Middle frontal gyrus (tissue), 1 donor: Measurements from ENCODE around the gene S100A16.
"Not testable (repeated sequence)": the region's sequence is repeated elsewhere in the genome, so short reads cannot be mapped to it uniquely, and the experiment has no call there.

Experiments
- DNase-seq: peaks from one replicate; pipeline ENCODE4 v3.0.0-alpha.2; 2015; ENCODE audit warnings: low spot score; ENCODE audit errors: extremely low spot score

Gene S100A16

DNA sequence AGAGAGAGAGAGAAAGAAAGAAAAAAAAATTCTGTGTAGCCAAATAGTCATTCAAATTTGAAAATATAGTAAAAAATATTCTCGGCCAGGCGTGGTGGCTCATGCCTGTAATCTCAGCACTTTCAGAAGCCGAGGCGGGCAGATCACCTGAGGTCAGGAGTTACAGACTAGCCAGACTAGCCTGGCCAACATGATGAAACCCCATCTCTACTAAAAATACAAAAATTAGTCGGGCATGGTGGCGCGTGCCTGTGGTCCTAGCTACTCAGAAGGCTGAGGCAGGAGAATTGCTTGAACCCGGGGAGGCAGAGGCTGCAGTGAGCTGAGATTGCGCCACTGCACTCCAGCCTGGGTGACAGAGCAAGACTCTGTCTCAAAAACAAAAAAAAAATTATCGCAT lies 24.9 kb downstream of the S100A16 start:
- not testable (repeated sequence) for DNase-seq

DNA sequence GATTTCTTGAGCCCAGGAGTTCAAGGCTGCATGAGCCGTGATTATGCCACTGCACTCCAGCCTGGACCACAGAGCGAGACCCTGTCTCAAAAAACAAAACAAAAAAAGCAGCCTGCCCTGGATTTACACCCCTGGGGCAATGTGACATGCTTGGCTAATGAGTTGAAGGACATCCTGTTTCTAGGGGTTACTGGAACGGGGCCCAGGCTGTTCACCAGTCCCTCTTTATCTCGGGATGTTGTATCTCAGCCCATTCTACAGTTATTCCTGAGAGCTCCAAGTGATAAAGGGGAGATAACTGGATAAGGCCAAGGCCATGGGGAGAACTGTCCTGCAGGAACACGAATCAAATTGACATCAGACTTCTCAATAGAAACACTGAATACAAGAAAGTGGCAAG lies 25.6 kb downstream of the S100A16 start:
- DNase-seq: no peak

DNA sequence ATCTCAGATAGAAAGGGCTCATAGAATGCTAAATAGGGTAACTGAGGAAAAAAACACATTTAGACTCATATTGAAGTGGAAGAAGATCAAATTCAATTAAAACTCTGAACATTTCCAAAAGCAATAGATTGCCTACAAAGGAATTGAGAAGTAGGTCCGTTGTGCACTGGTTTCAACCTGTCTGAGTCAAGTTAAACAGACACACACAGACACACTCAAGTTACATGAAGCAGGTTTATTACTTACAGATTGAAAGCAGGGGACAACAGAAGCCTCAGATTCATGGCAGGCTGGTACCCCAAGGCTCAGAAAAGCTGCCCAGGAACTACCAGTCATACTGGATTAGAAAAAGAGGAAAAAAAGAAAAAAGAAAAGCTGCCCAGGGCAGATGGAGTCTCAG lies 26.6 kb downstream of the S100A16 start:
- no peak for DNase-seq

DNA sequence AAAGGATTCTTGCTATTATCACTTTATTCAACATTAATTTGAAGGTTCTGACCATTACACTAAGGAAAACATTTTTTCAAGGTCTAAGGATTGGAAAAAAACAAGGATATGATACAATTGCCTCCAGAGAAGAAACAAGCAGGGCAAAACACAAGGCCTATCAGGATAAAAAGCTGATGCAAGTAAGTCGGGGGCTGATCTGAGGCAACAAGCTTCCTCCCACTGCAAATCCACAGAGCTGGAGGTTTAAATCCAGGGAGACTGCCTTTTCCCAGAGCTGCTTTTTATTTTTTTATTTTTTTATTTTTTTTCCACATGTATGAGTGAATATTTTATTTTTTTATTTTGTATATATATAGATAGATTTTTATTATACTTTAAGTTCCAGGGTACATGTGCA lies 27.9 kb downstream of the S100A16 start:
- no peak for DNase-seq

DNA sequence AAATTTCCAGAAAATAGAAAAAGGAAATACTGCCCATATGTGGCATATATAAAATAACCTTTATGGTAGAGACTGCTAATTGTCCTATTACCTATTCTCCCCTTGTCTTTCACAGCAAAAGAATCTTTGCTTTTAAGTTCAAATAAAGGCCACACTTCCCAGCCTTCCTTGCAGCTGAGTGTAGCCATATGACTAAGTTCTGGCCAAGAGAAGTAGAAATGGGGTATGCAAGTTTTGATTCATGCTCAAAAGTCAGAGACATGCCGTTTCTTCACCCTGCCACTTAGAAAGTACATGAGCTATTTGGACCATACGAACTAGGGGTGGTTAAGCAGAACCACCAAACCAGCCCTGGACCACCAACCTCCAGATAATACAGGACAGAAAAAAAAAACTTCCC lies 29.0 kb downstream of the S100A16 start:
- DNase-seq: no peak

DNA sequence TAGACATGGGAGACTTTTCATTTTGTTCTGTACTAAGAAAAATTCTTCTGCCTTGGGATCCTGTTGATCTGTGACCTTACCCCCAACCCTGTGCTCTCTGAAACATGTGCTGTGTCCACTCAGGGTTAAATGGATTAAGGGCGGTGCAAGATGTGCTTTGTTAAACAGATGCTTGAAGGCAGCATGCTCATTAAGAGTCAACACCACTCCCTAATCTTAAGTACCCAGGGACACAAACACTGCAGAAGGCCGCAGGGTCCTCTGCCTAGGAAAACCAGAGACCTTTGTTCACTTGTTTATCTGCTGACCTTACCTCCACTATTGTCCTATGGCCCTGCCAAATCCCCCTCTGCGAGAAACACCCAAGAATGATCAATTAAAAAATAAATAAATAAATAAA lies 29.4 kb downstream of the S100A16 start:
- not testable (repeated sequence) for DNase-seq

DNA sequence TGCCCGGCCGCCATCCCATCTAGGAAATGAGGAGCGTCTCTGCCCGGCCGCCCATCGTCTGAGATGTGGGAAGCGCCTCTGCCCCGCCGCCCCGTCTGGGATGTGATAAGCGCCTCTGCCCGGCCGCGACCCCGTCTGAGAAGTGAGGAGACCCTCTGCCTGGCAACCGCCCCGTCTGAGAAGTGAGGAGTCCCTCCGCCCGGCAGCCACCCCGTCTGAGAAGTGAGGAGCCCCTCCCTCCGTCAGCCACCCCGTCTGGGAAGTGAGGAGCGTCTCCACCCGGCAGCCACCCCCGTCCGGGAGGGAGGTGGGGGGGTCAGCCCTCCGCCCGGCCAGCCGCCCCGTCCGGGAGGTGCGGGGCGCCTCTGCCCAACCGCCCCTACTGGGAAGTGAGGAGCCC lies 30.1 kb downstream of the S100A16 start:
- not testable (repeated sequence) for DNase-seq

DNA sequence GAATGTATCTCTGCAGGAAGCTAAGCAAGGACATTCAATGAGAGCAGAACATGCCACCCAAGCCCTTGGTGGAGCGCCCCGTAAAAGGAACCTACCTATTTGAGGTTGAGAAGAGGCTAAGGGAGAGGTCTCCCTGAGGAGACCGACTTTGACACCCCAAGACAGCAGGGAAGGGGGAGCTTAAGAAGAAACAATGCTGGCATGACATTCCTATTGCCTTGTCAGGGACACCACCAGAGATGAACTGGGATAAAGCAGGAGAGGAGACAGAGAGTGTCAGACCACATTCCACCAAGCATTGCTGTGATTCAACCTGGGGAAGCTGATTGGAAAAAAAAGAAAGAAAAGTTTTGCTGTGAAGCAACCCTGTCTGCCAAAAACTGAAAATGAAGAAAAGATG lies 34.0 kb downstream of the S100A16 start:
- no peak for DNase-seq

DNA sequence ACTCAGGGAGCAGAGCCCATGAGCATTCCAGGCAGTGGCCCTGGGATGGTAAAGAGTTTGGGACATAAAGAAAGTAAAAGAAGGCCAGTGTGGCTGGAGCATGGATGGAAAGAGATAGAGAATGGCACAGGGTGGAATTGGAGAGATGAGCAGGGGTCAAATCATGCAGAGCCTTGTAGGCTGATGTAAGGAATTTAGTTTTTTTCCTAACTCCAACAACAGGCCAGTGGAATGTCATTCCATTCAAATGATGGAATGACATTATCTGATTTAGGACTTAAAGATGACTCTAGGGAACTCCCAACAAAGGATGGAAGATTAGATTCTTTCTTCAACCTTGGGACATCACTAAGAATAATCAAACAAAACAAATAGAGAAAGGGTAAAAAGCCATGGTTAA lies 34.4 kb downstream of the S100A16 start:
- no peak for DNase-seq

DNA sequence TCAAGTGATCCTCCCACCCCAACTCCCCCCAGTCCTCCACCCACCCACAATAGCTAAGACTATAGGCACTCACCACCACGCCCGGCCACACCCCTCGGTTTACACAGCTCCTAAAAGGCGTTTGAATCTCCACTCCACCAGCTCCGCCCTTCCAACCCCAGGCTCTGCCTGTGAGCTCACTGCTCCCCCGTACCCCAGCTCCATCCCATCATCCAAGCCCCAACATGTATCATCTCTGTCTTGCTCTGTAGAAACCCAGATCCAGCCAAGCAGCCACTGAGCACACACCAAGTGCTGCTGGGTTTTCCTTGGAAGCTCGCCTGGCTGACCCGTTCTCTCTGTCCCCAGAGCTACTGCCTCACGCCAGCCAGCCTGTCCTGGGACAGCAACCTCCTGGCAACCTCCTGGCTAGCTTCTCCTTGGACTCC lies 35.3 kb downstream of the S100A16 start:
- no peak for DNase-seq

DNA sequence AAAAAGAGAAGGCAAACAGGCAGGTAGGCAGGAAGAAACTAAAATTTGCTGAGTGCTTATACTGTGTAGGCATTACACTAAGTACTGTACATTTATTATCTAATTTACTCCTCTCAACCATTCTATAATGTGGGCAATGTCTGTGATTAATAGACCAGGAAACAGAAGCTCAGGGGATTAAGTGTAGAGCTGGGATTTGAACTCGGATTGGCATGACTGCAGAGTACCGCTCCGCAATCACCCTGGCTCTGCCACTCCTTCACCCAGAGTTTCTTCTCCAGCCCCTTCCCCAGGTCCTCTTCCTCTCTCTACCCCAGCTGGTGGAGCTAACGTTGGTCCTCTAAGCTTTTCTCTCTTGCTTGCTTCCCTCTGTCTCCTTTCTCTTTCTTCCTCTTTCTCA lies 35.8 kb downstream of the S100A16 start:
- no peak for DNase-seq

DNA sequence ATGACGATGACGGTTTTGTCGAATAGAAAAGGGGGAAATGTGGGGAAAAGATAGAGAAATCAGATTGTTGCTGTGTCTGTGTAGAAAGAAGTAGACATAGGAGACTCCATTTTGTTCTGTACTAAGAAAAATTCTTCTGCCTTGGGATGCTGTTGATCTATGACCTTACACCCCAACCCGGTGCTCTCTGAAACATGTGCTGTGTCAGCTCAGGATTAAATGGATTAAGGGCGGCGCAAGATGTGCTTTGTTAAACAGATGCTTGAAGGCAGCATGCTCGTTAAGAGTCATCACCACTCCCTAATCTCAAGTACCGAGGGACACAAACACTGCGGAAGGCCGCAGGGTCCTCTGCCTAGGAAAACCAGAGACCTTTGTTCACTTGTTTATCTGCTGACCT lies 37.4 kb downstream of the S100A16 start:
- DNase-seq: not testable (repeated sequence)

DNA sequence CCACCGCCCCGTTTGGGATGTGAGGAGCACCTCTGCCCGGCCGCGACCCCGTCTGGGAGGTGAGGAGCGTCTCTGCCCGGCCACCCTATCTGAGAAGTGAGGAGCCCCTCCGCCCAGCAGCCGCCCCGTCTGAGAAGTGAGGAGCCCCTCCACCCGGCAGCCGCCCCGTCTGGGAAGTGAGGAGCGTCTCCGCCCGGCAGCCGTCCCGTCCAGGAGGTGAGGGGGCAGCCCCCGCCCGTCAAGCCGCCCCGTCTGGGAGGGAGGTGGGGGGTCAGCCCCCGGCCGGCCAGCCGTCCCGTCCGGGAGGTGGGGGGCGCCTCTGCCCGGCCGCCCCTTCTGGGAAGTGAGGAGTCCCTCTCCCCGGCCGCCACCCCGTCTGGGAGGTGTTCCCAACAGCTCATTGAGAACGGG lies 37.9 kb downstream of the S100A16 start:
- not testable (repeated sequence) for DNase-seq

DNA sequence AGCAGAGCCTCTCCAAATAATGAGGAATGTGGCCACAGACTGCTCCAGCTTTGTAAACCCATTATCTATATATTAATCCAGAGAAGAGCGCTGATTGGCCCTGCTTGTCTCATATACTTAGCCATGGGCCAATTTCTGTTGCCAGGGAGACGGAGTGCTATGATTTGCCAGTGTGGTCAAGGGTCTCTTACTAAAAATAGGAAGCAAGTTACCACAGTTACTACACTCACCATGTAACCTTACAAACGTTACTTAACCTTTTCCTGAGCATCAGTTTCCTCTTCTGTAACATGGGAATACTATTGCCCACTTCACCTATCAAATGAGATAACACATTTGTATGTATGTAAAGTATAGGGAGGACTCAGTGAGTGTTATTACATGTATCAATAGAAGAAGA lies 39.6 kb downstream of the S100A16 start:
- no peak for DNase-seq

DNA sequence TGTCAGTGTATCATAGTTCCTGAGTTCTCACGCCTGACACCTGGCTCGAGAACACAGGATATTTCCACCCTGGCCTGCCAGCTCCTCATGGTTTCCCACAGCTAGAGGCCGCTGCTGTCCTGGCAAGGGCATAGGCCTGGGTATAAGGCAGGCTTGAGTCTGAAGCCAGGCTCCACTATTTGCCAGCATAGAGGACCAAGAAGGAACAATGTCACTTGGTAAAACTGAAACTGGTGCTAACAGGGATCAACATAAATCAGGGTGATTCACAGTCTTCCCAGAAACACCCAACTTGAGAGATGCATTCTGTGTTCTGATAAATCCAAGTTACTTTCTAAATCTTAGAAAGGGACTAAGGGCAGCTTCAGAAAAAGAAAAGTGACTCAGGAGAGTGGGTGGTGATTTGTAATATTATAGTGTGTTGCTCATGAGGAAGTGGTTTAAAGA lies 40.3 kb downstream of the S100A16 start:
- peak; percentile 58 for DNase-seq

DNA sequence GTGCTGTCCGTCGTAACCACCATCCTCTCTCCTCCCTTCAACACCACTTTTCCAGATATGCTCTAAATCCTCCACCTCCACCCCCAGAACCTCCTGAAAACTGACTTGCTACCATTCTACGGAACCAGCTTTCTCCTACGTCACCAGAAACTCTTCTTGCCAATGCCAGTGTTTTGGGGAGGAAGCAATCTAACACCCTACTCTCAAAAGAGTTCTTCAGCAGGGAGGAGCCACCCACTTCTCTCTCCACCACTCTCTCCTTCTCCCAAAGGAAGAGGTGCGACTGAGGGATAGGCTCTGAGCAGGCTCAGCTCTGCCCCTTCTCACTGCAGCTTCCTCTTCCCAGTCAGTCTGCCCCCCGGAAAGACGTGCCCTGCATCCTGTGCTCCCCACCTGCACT lies 41.2 kb downstream of the S100A16 start:
- peak; percentile 6 for DNase-seq

DNA sequence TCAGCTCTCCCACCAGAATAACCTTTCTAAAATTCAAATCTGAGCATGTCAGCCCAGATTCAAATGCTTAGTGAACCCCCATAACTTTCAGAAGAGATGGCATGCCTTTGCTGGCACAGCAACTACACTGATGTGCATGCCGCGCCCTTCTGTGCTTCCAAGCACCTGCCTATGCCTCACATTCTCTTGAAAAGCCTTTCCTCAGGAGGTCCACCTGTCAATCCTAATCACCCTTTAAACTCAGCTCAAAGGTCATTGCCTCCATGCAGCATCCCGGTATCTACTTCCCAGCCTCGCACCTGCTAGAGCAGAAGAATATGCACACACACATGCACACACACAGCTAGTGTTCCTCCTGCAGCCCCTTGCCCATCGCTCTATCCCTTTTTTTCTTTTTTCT lies 42.1 kb downstream of the S100A16 start:
- no peak for DNase-seq

DNA sequence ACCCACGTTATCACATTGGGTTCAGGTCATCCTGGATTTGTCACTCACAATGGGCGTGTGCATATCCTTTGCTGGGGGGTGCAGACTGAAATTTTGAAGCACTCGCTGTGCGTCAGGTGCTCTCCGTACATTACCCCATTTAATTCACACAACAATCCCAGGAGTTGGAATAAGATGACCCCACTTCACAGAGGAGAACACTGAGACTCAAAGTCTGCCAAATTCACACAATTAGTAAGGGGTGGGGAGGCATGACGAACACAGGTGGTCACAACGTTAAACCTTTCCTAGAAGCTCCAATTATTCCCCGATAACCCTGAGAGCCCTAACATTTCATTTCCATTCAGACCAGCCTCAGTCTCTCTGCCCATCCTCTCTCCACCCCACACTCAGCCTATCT lies 43.5 kb downstream of the S100A16 start:
- no peak for DNase-seq

DNA sequence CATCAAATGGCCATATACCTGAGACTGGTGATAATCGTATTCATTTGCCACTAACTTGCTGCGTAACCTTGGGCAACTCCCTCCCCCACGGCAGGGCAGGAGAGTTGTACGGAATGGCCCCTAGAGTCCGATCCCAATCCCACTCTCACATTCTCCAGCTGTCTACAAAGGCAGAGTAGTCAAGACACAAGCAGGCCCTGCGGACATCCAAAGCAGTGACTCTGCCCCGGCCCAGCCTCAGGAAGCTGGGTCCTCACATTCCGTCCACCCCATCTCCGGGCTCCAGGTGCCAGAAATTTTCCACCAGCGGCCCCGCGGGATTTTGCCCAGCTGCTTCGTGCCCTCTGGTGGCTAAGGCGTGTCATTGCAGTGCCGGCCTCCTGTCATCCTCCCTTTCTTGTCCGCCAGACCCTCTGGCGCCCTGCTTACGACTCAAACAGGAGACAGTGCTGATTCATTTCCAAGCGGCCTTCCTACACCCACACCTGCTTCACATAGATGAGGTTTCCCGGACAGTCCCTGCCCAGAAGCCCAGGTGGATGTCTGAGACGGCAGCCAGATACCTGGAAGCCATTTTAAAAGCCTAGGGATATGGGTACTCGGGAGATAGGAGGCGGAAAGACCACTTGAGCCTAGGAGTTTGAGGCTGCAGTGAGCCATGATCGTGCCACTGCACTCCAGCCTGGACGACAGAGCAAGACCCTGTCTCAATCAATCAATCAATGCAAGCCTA lies 44.4 kb downstream of the S100A16 start:
- DNase-seq: peak; percentile 77

DNA sequence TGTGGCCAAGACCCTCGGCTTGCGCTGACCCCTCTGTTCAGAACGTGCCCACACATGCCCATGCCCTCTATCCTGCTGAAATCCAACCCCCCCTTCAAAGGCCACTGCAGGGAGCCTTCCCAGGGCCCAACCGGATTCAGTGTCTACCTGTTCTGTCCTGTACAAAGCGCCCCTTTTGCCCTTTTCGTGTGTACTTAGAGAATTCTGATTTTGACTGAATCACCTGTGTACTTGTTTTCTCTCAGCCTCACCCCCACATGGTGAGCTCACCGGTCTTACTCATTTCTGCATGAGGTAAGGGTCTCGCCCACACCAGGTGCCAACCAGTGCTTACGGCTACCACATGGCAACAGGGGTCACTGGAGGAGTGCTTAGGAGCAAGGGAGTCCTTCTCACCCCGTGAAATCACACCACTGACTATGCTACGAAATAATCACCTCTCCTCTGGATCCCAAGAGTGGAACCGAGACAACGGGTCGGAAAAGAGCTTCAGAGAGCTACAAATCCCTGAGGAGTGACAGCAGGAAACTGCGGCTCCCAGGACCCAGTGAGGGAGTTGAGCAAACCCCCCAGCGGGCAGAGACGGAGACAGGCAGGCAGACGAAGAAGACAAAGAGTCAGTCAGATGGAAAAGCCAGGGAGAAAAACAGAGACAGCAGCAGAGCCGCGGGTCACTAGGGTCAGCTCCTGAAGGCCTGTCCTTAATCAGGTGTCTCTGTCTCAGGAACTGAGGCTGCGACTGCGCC lies 45.1 kb downstream of the S100A16 start:
- no peak for DNase-seq

DNA sequence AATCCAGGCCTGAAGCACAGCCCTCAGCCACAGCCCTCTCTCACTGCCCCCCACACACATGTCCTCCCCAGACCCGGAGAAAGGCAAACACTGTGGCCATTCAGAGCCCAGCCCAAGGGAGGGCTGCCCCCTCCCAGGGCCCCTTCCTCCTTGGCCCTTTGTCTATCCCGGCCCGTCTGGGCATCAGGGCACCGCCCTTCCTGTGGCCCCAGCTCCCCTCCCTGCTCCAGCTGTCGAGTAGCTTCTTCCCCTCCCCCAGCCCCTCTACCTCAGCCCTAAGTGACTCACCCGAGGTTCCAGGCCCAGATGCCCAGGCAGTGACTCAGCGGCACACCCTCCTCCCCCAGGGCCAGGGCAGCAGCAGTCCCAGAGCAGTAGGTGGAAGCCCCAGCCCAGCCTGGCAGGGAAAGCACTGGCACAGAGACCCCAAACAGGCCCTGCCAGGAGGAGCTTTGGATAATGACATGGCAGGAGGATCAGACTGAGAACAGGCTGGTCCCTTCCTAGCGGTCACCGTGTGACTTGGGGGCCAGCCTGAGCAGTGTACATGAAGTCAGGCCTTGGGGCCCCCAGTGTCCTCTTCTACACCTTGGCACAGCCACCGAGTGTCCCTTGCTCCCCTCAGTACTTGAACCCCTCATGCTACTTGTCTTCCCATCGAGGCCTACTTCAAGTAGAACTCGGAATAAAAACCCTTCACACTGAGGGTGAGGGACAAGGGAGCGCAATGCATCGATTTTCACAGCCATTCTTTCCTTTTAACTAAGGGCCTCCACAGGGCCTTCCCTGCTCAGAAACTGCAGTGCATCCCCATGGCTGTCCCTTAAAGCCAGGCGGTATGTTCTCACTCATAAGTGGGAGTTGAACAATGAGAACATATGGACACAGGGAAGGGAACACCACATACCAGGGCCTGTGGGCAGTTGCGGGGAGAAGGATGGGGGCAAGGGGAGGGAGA lies 46.2 kb downstream of the S100A16 start:
- no peak for DNase-seq
